MCF 10A (cell line): ENCODE data around the gene RFX4. TPM values are rescaled to one million over a fixed set of nuclear protein-coding genes. Genes with fewer than 3 reads are reported as not detected.

ENCODE experiments used
- BruUV-seq: library from RNA; stranded (reverse); fragments of 400-500 nt; replicated peaks from 2 replicates; lab custom pipeline; 2021; lab: Mats Ljungman, UMichigan
- CTCF ChIA-PET: fragments of 300-600 bp; sonication (Branson Sonifier 250); formaldehyde crosslinking; extraction: SDS; loops from one replicate; lab custom pipeline; 2021; ENCODE audit warnings: antibody characterized with exemption, inconsistent platforms; lab: Yijun Ruan, JAX
- POLR2A ChIA-PET: fragments of 300-600, 350-650 bp; sonication (Branson Sonifier 250); formaldehyde crosslinking; extraction: SDS; loops from one replicate; lab custom pipeline; 2020; ENCODE audit warnings: antibody characterized with exemption, inconsistent platforms; lab: Yijun Ruan, JAX
- DNase-seq: peaks from one replicate; pipeline ENCODE4 v3.0.0-alpha.2; 2018; ENCODE audit not compliant: unreplicated experiment
- H3K27ac Mint-ChIP-seq: one replicate; pipeline ENCODE4 v1.8.0; 2022; ENCODE audit warnings: mild to moderate bottlenecking, low read depth, mixed read lengths; ENCODE audit not compliant: unreplicated experiment
- H3K27me3 Mint-ChIP-seq: one replicate; pipeline ENCODE4 v1.8.0; 2022; ENCODE audit warnings: mixed read lengths; ENCODE audit not compliant: insufficient read depth, unreplicated experiment
- H3K36me3 Mint-ChIP-seq: one replicate; pipeline ENCODE4 v1.8.0; 2022; ENCODE audit warnings: mild to moderate bottlenecking, moderate library complexity, mixed read lengths; ENCODE audit not compliant: insufficient read depth, unreplicated experiment
- H3K4me1 Mint-ChIP-seq: one replicate; pipeline ENCODE4 v1.8.0; 2022; ENCODE audit warnings: mixed read lengths; ENCODE audit not compliant: insufficient read depth, unreplicated experiment
- H3K4me3 Mint-ChIP-seq: one replicate; pipeline ENCODE4 v1.8.0; 2022; ENCODE audit warnings: mild to moderate bottlenecking, moderate library complexity, mixed read lengths; ENCODE audit not compliant: unreplicated experiment
- H3K9me3 Mint-ChIP-seq: one replicate; pipeline ENCODE4 v1.8.0; 2022; ENCODE audit warnings: mixed read lengths; ENCODE audit not compliant: unreplicated experiment
- CTCF ChIP-seq: fragments of 200-600 bp; IDR thresholded peaks from one replicate; pipeline ENCODE4 v1.8.0; 2022; ENCODE audit warnings: antibody characterized with exemption, mild to moderate bottlenecking; ENCODE audit not compliant: unreplicated experiment
- intact Hi-C: fragments of 100-400 bp; cut with micrococcal nuclease; formaldehyde crosslinking; loops from 2 replicates; pipeline ENCODE4 v1.14.1; 2022
- total RNA-seq: library from RNA; stranded (reverse); gene quantifications from 2 replicates; pipeline ENCODE4 v1.2.3, GENCODE V29; 2022

The RFX4 gene
- total RNA-seq, 1 experiment from 2014 or later, result not detected

GRCh38 chr12:106719879-106720278 is 137.1 kb downstream of the RFX4 start:
- no peak for TF ChIP-seq CTCF
- Mint-ChIP-seq H3K4me1 (no peaks in the 10 kb centered on the region), H3K4me3 (no peak overlapping the region), H3K9me3 (no peaks in the 10 kb centered on the region), H3K36me3 (no peaks in the 10 kb centered on the region), H3K27ac (no peak overlapping the region), H3K27me3 (peaks cover 19% of the 10 kb centered on the region)
- intact Hi-C loops, result no loop called here
- ChIA-PET POLR2A (no interaction called here), CTCF (interaction anchor here (0.7 kb wide), 1 partner anchor 61 kb away, joined by 3 read pairs; no protein-coding TSS in a partner anchor)
- BruUV-seq, result no TSS peak
- DNase-seq, result no peak

GRCh38 chr12:106720696-106721095 is 137.9 kb downstream of the RFX4 start:
- Mint-ChIP-seq H3K4me1 (no peaks in the 10 kb centered on the region), H3K36me3 (no peaks in the 10 kb centered on the region), H3K9me3 (no peaks in the 10 kb centered on the region), H3K4me3 (no peak overlapping the region), H3K27ac (no peak overlapping the region), H3K27me3 (peaks cover 19% of the 10 kb centered on the region)
- TF ChIP-seq CTCF, result no peak
- no peak for DNase-seq
- CTCF ChIA-PET, result interaction anchor here (0.6 kb wide), 1 partner anchor 623 kb away, joined by 3 read pairs; no protein-coding TSS in a partner anchor
- BruUV-seq, result no TSS peak
- POLR2A ChIA-PET, result no interaction called here
- intact Hi-C loops, result no loop called here

GRCh38 chr12:106721915-106722314 is 139.1 kb downstream of the RFX4 start:
- CTCF ChIA-PET, result no interaction called here
- H3K9me3 Mint-ChIP-seq, result no peaks in the 10 kb centered on the region
- no peak overlapping the region for H3K4me3 Mint-ChIP-seq
- H3K4me1 Mint-ChIP-seq, result no peaks in the 10 kb centered on the region
- intact Hi-C loops, result no loop called here
- no peak for TF ChIP-seq CTCF
- no TSS peak for BruUV-seq
- no peak overlapping the region for H3K27ac Mint-ChIP-seq
- H3K36me3 Mint-ChIP-seq, result no peaks in the 10 kb centered on the region
- peaks cover 19% of the 10 kb centered on the region for H3K27me3 Mint-ChIP-seq
- POLR2A ChIA-PET, result no interaction called here
- DNase-seq, result no peak

GRCh38 chr12:106722837-106723236 is 140.0 kb downstream of the RFX4 start:
- ChIA-PET CTCF (no interaction called here), POLR2A (no interaction called here)
- no peak for DNase-seq
- no peaks in the 10 kb centered on the region for H3K9me3 Mint-ChIP-seq
- no peak overlapping the region for H3K27ac Mint-ChIP-seq
- BruUV-seq, result no TSS peak
- peaks cover 19% of the 10 kb centered on the region for H3K27me3 Mint-ChIP-seq
- H3K36me3 Mint-ChIP-seq, result no peaks in the 10 kb centered on the region
- no peaks in the 10 kb centered on the region for H3K4me1 Mint-ChIP-seq
- intact Hi-C loops, result no loop called here
- H3K4me3 Mint-ChIP-seq, result no peak overlapping the region
- no peak for TF ChIP-seq CTCF
